Measurements from ENCODE around the gene TMEM229B.
"Not testable (repeated sequence)": the region's sequence is repeated elsewhere in the genome, so short reads cannot be mapped to it uniquely, and the experiment has no call there.

TMEM229B gene

DNA sequence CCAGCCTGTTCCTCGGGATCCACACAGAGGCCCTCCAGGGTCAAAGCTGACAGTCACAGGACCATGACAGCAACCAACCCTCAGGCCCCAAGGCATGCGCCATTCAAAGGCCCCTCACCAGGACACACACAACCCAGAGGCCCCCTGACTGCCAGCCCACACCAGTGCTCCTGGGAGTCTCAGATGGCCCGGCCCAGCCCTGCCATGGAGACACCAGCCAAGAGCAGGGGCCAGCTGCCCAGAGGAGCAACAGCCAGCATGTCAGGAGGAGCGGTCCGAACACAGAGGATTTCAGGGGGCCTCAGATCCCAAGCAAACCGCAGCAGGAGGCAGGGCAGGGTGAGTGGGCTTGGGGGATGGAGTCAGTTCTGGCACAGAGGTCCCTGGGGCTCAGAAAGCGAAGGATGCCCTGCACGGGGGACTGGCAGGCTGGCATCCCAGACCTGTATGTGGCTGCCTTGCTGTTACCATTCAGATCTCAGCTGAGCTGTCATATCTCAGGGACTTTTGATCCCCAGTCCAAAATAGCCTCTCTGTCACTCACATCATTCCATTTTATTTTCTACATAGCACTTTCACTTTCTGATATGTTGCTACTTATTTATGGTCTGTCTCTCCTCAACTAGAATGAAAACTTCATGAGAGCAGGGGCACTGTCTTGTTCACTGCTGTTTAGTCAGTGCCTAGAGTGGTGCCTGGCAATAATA lies 4.8 kb downstream of the TMEM229B start:
- no peak for DNase-seq

DNA sequence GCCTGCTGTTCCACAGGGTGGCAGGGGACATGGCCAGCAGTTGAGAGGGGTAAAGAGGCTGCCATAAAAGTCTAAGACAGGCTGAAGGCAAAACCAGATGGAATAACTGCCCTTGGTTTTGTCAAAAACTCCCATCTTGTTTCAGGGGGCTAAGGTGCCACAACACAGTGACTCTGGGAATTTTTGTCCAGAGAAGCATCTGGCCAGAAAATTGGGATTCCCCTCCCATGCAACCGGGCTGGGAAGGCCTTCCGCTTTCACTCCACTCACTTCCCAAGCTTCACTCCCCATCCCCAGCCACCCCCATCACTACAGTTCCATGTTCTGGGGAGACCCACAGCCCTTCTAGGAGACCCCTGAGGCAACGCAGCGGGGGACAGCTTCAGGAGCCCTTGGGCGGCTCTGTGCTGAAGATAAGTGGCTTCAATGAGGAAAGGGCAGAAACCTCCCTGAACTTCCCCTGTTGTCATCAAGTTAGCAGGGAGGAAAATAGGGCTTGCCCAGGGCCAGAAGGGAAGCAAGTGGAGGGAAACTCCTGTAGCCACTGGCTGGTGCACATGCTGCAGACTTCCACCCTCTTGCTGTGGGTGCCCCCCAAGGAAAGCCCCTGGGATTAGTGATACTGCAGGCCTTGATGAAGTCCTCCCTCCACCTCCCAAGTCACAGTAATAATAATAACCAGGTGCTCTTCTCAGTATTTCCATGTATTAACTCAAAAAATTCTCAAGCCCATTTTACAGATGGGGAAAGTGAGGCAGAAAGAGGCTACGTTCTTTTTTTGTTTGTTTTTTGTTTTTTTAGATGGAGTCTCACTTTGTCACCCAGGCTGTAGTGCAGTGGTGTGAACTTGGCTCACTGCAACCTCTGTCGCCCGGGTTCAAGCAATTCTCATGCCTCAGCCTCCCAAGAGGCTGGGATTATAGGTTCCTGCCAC lies 6.0 kb downstream of the TMEM229B start:
- no peak for DNase-seq

DNA sequence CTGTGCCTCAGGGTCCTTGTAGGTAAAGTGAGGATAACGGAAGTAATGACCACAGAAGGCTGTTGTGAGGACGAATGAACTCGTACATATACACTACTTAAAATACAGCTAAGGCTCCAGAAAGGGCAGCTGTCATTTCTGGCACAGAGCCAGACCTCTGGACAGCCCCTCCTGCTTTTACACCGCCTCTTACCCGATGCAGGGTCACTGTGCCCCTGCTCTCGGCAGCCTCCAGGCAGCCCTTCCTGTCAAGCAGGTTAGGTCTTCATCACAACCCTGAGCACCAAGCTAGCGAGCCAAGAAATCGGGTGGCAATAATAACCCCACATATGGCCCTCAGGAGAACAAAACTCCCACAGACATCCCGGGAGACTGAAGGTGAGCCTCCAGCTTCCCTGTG lies 8.5 kb downstream of the TMEM229B start:
- DNase-seq = no peak

DNA sequence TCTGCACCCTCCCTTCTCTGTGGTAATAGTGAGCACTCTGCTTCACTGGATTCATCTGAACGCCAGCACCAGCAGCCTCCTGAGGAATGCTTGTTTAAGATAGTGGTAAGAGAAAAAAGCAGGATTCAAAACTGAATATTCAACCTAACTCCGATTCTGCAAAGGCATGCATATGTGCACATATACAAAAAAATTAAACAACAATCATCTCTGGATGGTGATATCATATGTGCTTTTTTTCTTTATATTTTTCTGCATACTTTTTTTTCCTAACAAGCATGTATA lies 9.8 kb downstream of the TMEM229B start:
- DNase-seq = no peak

DNA sequence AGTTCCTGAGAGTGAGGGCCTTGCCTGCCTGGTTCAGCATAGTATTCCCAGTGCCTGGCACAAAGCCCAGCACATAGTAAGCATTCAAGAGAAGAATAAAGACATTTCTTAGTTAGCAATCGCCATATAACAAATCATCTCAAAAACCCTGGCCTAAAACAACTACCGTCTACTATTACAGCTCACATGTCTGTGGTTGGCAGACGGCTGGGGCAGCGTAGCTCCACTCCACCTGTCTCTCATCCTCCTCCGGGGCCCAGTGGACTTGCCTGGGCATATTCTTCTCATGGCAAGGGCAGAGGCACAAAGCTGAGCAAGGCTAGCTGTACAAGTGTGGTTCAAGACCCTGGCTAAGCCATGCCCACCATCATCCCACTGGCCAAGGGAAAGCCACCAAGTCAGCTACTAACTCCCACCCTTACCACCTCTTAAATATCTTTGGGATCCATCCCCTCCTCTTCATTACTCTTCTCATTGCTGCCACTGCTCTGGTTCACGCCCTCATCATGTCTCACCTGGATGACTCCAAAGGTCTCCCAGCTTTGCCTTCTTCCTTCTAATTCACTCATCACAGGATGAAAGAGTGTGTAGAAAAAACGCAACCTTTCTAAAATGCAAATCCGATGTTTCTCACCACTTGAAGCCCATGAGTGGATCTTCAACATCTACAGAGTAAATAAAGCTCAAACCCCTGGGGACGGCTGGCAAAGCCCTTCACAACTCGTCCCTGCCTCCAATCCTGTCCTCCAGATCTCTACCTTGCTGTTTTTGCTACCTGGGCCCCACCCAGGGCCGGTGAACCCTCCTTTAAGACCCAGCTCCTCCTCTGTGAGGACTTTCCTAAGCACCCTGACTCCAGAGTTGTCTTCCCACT lies 10.4 kb downstream of the TMEM229B start:
- no peak for DNase-seq

DNA sequence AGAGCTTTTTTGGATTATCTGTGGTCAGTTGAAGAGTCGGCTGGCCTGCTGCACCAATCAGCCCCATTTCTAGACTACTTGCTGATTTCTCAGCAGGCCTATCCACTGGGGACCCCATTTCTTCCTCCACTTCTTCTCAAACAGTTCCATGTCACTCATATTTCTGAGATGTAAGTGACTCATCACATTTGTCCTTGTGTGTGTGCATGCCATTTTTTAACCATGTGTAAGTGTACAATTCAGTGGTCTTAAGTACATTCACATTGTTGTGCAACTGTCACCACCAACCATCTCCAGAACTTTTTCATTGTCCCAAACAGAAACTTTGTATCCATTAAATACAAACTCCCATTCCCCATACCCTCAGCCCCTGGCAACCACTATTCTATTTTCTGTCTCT lies 14.2 kb downstream of the TMEM229B start:
- DNase-seq = no peak

DNA sequence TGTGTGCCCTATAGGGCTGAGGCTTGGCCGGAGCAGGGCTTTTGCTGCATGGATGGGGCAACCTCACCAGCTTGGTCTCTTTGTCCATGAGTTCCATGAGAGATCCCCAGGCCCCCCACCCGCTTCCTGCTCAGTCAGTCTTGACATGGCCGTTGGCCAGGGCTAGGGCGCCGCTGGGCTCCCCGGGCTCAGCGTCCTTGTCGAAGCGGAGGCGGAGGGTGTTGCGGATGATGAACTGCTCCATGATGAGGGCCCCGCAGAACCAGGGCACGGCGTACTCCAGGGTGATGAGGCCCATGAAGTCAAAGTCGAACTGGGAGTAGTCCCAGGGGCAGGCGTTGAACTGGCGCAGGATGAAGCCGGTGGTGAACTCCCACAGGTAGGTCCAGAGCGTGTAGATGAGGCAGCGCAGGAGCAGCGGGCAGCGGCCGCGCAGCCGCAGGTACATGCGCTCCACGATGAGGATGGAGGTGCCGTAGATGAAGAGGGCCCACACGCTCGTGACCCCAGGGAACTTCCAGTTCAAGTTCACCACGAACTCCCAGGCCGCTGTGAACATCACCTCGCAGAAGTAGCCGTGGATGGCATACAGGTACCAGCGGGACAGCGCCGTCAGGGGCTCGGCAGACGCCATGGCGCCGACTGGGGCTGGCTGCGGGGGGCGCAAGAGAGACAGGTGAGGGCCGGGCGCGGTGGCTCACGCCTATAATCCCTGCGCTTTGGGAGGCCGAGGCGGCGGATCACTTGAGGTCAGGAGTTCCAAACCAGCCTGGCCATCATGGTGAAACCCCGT lies 15.0 kb downstream of the TMEM229B start:
- DNase-seq = no peak

DNA sequence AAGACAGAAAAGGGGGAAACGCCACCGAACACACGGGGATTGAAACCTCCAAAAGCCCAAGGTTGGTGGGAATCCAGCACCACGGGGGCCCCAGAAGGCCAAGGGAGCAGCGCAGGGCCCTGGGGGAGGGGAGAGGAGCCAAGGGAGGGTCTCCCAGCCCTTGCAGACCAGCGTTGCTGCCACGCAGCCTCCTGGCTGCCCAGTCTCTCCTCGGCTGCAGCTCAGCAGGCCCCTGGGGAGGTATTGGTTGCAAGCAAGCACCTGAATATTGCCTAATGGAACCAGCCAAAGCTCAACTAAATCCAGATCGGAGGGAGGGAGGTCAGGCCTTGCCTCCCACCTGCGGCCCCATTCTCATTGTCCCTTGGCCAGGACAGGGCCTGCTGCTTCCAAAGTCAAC lies 15.8 kb downstream of the TMEM229B start:
- DNase-seq = no peak

DNA sequence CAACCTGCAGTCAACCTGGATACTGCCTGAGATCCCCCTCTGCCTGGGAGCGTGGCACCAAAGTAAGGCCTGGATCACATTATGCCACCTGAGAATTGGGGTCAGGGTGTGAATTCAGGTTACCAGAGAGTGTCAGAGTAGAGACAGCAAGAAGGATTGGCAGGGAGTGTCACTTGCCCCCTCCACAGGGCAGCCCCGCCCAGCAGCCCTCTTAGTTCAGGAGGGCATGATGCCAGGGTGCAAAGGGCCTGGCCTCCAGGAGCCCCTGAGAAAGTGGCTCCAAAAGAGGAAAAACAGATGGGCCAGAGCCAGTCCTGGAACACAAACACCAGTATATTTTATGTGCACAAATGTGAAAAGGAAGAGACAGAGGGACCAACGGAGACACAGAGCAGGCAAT lies 18.6 kb downstream of the TMEM229B start:
- DNase-seq = no peak

DNA sequence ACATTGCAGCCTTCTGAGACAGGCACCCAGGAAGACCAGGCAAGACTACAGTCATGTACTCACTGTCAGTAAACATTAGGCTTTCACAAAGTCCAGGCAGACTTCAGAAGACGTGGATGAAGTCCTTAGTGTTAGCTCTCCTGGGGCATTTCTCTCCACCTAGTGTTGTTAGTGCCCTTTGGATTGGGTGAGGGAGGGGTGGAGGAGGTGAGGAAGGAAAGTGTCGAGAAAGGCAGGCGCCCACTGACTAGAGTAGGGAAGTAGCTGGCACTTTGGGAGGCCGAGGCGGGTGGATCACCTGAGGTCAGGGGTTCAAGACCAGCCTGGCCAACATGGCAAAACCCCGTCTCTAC lies 20.2 kb downstream of the TMEM229B start:
- no peak for DNase-seq

DNA sequence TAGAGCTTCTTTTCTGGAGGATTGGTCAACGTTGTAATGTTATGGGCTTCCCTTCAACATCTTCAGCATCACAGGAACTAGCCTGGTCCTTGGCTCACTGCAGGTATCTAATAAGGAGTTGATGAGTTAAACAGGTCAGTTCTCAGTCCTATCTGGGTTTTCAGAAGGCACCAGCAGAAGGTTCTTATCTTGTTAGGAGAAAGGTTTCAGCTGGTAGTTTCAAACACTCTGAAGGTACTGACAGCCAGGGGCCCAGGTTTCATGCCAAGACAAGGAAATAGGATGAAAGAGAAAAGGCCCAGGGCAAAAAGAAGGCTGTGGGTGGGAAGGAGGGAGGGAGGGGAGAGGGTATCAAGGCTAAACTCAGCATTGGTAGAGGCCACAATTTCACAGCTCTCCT lies 21.4 kb downstream of the TMEM229B start:
- DNase-seq = no peak

DNA sequence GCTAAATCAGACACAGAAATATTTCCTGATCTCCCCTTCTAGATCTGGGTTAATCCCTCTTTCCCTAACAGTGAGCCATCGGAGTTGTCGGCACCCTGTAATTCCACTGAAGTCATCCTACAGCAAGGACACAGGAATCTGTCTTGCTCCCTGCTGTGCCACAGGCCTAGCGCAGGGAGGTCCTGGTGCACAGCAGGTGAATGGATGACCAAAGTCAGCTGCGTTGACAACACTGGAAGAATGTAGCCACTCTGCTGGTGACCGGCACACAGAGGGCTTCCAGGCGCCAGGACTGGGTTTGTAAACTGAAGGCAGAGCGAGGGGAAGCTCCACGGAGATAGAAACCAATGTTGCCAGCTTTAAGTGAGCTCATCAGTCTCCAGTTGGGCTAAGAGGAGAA lies 23.6 kb downstream of the TMEM229B start:
- DNase-seq = no peak

DNA sequence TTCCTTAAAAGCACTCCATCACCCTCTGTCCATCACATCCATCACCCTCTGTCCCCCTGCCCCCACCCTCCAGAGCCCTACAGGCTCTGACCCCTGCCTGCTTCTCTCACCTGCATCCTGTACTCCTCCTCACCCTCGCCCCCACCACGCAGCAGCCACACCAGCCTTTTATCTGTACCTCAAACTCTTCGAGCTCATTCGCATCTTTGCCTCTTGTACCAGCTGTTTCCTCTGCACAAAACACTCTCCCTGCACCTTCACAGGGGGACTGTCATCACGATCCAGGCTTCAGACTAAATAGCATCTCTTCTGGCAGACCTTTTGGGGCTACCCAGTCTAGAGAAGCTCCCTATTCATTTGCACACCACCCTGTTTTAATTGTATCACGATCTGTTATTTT lies 24.1 kb downstream of the TMEM229B start:
- no peak for DNase-seq

DNA sequence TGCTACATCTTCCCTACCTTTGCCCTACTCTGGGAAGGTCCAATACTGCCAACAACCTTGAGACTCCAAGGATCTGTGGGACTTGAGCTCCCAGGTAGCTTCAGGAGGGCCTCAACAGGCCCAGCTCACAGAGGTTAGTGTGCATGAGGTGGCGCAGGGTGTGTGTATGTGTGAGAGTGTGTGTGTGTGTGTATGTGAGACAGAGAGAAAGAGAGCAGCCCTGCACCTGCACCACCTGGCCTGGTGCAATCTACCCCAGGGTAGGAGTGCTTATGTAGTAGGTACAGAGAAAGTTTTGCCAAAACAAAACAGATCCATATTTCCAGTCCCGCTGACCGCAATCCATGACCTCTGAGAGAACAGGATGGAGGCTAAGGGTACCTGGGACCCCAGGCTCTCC lies 24.6 kb downstream of the TMEM229B start:
- DNase-seq = no peak

DNA sequence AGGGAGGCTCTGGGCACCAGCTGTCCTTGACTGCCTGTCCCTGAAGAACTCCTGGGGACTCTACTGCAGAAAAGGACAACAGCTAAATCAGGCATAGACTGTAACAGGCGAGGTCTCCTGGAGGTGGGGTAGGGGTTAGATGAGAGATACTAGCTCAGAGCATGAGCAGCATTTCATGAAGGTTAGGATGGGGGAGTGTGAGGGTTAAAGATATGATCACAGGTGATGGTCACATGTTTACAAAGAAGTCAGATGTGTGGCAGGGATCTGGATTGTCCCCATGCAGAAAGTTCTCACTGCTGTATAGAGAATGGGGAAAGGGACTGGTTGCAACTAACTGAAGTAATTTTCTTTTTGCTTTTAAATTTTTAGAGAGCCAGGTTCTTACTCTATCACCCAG lies 26.5 kb downstream of the TMEM229B start:
- no peak for DNase-seq

DNA sequence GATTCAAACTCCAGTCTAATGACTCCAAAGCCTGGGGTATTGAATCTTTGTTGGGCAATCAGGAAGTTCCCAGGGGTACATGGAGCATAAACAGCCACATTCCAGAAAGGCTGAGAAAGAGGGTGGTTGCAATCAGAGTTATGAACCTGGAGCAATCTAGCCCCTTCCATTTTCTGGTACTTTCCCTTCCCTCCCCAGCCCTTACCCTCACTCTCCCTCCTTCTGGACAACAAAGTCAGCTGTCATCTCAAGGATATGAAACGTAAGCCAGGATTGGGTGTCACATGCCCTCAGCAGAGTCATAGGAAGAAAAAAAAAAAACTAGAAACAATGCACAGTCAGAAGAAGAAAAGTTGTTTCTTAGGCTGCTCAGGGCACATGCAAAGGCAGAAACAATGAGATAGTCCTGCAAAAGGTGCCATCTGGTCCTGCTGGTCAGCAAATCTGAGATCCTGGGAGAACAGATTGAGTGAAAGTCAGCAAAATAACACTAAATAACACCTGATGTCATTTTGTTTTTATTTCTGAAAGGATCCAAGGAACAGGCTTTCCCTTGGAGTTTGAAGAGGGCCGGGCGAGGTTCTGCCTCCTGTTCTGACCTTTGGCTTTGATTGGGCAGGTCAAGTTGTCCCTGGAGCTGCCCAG lies 27.1 kb downstream of the TMEM229B start:
- no peak for DNase-seq

DNA sequence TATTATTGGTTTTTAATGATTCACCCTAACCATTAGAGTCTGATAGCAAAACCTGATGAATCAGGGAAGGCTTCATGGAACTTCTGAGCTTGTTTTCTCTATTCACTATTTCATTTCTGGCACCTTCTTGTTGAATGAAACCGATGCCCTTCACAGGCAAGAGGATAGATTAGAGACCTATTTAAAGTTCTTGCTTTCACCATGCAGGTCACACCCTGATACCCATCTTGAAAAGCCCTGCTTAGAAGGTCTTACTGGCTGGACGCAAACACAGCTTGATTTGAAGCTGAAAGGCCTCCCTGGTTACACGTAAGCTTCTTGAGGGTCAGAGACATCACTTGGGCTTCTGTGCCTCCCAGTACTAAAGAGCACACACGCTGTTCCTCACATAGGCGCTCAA lies 29.2 kb downstream of the TMEM229B start:
- DNase-seq = no peak

DNA sequence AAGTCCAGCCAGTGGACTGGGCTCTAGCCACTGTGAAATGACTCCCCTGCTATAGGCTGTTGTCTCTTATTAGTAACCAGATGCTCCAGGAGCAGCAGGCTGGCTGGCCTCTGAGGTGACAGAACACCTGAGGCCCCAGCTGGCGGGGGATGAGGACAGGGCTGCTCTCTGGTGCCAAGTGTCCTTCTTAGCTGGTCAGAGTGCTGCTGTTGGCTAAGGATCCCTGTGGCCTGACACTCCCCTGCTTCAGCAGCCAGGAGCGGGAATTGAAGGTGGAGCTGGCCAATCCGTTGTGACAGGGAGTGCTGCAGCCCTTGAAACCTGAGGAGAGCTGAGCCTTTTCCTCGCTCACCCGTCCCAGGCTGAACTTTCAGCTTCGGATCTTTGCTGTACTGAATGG lies 30.7 kb downstream of the TMEM229B start:
- DNase-seq = no peak

DNA sequence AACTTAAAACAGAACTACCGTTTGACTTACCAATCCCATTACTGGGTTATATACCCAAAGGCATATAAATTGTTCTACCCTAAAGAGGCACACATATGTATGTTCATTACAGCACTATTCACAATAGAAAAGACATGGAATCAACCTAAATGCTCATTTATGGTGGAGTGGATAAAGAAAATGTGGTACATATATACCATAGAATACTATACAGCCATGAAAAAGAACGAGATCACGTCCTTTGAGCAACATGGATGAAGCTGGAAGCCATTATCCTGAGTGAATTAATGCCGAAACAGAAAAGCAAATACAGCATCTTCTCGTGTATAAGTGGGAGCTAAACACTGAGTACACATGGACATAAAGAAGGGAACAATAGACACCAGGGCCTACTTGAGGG lies 31.8 kb downstream of the TMEM229B start:
- no peak for DNase-seq

DNA sequence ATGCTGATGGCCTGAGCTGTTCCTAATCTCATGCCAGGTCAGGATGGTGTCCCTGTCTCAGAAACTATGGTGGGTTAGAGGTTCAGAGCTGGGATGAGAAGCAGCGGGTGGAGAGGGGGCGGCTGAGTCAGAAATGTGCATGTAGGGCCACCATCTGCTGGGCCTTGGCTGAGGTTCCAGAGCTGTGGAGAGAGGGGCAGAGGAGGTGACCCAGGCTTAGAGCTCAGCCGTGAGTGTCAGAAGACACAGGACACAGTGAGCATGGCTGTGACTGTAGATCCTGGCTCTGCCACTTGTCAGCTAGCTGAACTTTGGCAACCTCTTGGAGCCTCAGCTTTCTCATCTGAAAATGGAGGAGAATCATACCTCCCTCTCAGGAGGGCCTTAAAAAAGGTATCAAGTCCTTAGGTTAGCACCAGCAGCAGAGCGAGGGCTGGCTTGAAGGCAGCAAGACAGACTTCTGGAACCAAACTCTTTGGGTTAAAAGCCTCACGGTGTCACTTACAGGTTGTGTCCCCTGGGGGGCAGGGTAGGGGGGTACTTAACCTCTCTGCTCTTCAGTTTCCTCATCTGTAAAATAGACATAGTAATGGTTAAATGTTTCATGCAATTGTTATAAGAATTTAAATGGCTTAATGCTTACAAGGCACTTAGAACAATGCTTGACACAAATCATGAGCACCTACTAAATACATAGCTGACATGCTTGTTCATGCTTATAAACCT lies 34.8 kb downstream of the TMEM229B start:
- DNase-seq = no peak

DNA sequence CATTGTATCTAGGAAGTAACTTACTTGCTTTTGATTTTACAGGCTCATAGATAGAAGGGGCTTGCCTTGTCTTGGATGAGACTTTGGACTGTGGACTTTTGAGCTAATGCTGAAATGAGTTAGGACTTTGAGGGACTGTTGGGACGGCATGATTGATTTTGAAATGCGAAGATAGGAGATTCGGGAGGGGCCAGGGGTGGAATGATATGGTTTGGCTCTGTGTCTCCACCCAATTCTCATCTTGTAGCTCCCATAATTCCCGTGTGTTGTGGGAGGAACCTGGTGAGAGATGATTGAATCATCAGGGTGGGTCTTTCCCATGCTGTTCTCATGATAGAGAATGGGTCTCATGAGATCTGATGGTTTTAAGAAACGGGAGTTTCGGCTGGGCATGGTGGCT lies 36.9 kb downstream of the TMEM229B start:
- not testable (repeated sequence) for DNase-seq

DNA sequence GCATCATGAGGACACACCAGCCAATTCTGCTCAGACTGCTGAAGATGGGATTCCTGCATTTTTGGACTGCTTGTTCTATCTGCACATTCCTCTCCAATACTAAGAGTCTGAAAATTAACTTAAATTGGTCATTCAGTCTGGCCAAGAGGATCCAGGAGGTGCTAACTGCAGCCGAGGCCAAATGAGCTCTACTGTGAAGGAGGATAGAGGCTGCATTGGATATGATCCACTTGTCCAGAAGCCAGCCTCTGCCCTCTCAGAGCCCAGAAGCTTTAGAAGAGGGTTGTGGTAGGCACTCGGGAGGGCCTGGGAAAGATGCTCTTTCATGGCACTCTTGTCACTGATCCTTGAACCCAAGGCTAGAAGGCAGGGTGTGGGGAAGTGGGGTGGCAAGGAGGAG lies 39.4 kb downstream of the TMEM229B start:
- DNase-seq = no peak
